HG02870 (cell line): ENCODE results near the gene GJB5.
"Not testable (repeated sequence)": the region's sequence is repeated elsewhere in the genome, so short reads cannot be mapped to it uniquely, and the experiment has no call there.

Experiments used
- ATAC-seq: cut with Tn5 transposase; IDR thresholded peaks from one replicate; pipeline ENCODE4 v1.9.1; 2021; ENCODE audit warnings: mild to moderate bottlenecking, moderate library complexity; ENCODE audit not compliant: unreplicated experiment

The GJB5 gene

GRCh38 chr1:34773114-34773513 is 18.3 kb downstream of the GJB5 start:
- ATAC-seq: not testable (repeated sequence)

- no peak for ATAC-seq
These were observed 20.1 kb downstream of the GJB5 start for GRCh38 chr1:34774957-34775356.

- no peak for ATAC-seq
These were observed 22.1 kb downstream of the GJB5 start for GRCh38 chr1:34776911-34777310.

GRCh38 chr1:34777519-34778321 is 22.9 kb downstream of the GJB5 start:
- no peak for ATAC-seq

GRCh38 chr1:34778381-34778780 is 23.5 kb downstream of the GJB5 start:
- ATAC-seq: no peak

- no peak for ATAC-seq
These were observed 24.2 kb downstream of the GJB5 start for GRCh38 chr1:34779005-34779404.

- no peak for ATAC-seq
These were observed 24.7 kb downstream of the GJB5 start for GRCh38 chr1:34779526-34779925.

GRCh38 chr1:34779962-34780361 is 25.1 kb downstream of the GJB5 start:
- no peak for ATAC-seq

- no peak for ATAC-seq
These were observed 25.7 kb downstream of the GJB5 start for GRCh38 chr1:34780528-34780927.

- no peak for ATAC-seq
These were observed 26.4 kb downstream of the GJB5 start, which contains the start of gene GJB3 for GRCh38 chr1:34781071-34781843. GJB3 (plus strand) TSS chr1:34781214; CDS start chr1:34784763, 3,549 bp downstream.

- no peak for ATAC-seq
These were observed 27.1 kb downstream of the GJB5 start for GRCh38 chr1:34781844-34782391.

GRCh38 chr1:34784751-34785221 is 29.9 kb downstream of the GJB5 start:
- ATAC-seq: no peak

- no peak for ATAC-seq
These were observed 30.5 kb downstream of the GJB5 start for GRCh38 chr1:34785231-34785874.

GRCh38 chr1:34785875-34786470 is 31.1 kb downstream of the GJB5 start:
- ATAC-seq: no peak

GRCh38 chr1:34786521-34787325 is 31.9 kb downstream of the GJB5 start:
- ATAC-seq: no peak

GRCh38 chr1:34787461-34788420 is 32.9 kb downstream of the GJB5 start:
- no peak for ATAC-seq

GRCh38 chr1:34790985-34791384 is 36.1 kb downstream of the GJB5 start:
- no peak for ATAC-seq

- ATAC-seq: no peak
These were observed 37.6 kb downstream of the GJB5 start for GRCh38 chr1:34792424-34792823.
